GM21528 (cell line): ENCODE measurements around the gene NCS1.
A peak's percentile ranks its signal among the peaks of the same experiment; 100 is the strongest.

Experiments used
- ATAC-seq: cut with Tn5 transposase; IDR thresholded peaks from one replicate; pipeline ENCODE4 v1.9.1; 2021; ENCODE audit warnings: mild to moderate bottlenecking, moderate library complexity; ENCODE audit not compliant: unreplicated experiment, low FRiP score

Gene NCS1

DNA sequence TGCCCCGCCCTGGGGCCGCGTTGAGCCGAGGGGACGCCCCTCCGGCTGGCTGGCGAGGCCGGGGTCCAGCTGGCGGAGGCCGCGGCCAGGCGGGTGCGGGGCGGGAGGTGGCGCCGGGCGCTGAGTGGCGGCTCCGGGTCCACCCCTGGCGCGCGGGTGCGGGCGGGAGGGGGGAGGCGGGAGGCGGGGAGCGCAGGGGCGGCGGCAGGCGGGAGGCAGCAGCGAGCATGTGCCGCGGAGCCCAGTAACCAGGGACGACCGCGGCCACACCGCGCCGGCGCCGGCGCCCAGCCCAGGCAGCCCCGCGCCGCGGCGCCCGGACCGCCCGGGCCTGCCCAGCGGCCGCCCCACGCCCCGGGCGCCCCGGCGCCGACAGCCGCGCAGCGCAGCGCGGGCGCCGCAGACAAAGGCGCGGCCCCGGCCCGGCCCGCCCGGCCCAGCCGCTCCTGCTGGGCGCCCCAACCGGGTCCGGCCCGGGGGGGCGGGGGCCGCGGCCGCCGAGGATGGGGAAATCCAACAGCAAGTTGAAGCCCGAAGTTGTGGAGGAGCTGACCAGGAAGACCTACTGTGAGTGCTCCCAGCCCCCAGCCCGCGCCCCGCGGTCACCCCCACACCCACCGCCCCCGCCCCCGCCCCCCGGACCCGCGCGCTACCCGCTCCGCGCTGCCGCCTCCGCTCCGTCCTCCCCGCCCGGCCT lies at the start of gene NCS1:
NCS1 (plus strand) TSS at position 244 of the 697 bp plus-strand sequence; CDS start at position 504, 260 bp downstream.
- ATAC-seq = no peak

GRCh38 chr9:130122456-130122855 lies 49.7 kb upstream of the NCS1 start:
- ATAC-seq = no peak

- no peak for ATAC-seq
Measured at GRCh38 chr9:130124085-130124860, 47.9 kb upstream of the NCS1 start.

GRCh38 chr9:130126721-130127433 lies 45.3 kb upstream of the NCS1 start:
- no peak for ATAC-seq

DNA sequence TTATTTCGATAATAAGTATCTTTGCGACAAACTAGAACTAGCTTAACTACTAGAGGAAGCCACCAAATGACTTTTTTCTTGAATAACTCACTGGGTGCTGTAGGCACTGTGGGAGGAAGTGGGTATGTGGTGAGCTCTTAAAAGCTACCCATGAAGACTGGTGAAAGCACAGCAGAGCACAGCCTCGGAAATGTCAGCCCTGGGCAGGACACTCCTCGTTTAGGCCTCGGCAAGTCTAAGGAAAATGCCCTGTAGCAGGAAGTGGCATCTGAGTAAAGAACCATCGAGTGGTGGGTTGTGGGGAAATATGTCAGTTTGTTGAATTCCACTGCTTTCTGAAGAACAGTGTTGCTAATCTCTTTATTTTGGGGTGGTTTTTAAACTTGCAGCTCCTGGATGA lies 44.0 kb upstream of the NCS1 start:
- ATAC-seq = peak; percentile 63

DNA sequence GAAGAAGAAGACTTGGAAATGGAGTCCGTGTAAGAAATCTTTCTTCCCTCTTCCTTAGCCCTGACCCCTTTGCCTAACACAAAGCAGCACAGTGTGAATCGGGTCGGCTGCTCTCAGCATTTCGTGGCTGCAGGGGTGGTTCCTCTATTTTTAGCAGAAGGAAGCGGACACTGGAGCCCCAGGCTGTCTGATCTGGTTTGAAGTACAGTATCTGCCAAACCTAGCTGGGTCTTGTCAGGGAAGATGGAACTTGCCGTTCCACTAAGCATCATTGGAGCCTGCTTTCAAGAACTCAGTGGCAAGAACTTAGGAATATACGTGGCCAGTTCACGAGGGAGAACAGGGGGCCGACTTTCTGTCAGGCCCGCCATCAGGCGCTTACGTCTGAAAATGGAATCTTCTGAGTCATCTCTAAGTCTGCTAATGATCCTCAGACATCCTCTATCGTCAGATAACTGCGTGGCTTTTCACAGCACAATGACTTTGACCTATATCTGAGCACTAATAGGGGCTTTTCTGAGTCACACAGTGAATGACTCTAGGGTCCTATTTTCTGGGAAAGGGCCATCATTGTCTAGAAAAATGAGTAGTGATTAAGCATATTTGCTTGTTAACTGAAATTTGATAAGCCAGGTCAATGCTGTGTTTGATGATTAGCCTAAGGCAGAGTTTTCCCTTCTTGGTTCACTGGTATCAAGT lies 43.3 kb upstream of the NCS1 start:
- ATAC-seq = peak; percentile 63

DNA sequence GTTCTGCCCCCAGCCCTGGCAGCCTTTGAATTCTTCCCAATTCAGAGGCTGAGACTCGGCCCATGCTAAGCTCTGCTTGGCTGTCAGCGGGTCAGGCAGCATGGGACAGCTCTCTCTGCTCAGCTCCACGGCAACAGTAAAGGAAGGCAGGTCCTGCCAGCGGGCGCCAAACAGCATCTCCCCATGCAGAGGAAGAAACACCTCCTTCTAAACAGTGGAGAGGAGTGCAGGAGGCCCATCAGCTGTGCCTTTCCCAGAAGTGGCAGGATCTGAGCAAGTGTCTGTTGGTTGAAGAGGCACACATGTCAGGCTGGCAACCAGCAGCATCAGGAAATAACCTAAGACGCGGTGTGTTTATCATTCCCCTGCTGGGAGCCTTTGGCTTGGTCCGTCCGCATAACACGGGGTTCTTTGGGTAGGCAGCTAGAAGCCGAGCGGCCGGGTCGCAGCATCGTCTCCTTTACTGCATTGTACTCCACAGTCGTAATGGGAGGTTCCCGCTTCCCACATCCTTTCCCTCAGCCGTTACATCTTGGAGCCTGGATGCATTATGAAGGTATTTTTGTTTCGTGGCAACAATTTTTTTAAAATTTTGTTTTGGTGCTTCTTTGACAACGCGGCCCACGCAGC lies 42.7 kb upstream of the NCS1 start:
- ATAC-seq = no peak

GRCh38 chr9:130132746-130133145 lies 39.5 kb upstream of the NCS1 start:
- ATAC-seq = no peak

DNA sequence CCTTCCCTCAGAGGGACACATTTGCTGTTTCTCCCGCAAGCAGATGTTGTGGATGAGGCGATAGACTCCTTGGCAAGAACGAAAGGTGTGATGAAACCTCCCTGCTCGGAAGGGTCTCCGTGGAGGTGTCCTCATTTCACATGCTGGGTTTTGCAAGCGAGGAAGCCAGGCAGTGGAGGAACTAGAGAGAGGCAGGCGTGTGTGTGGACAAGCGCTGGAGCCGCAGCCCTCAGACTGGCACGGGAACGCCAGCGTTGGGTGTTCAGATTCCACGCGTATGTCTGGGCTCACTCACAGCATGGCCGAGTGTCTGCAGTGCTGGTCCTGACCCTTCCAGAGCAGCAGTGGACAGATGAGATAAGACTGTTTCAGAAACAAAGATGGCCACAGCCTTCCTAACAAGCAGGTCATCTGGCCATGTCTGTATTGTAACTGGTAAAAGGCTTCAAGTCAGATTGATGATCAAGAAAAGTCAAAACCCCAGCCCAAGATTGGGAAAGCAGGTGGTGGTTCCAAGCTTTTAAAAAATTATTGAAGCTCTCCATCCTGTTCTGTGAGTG lies 35.0 kb upstream of the NCS1 start:
- no peak for ATAC-seq

GRCh38 chr9:130137641-130138081 lies 34.5 kb upstream of the NCS1 start:
- ATAC-seq = no peak

- ATAC-seq = no peak
Measured at GRCh38 chr9:130138171-130138653, 34.0 kb upstream of the NCS1 start.

GRCh38 chr9:130138791-130139190 lies 33.4 kb upstream of the NCS1 start:
- no peak for ATAC-seq

- ATAC-seq = no peak
Measured at GRCh38 chr9:130139251-130139650, 33.0 kb upstream of the NCS1 start.

DNA sequence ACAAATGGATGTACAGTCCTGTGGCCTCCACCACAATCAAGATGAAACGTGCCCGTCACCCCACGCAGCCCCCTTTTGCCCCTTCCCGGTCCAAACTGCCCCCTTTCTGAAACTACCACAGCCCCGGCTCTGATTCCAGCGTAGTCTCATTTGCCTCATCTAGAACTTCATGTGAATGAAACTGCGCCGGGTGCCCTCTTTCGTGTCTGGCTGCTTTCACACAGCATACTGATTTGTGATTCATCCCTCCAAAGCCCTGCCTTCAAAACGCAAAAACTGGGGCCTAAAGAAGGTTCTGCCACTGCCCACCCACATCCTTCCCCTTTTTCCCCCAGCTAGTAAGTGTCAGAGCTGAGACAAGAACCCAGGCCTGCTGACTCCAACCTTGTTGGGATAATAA lies 31.5 kb upstream of the NCS1 start:
- ATAC-seq = no peak

- ATAC-seq = no peak
Measured at GRCh38 chr9:130142056-130142455, 30.1 kb upstream of the NCS1 start.

- no peak for ATAC-seq
Measured at GRCh38 chr9:130142641-130143040, 29.6 kb upstream of the NCS1 start.

GRCh38 chr9:130143279-130143893 lies 28.8 kb upstream of the NCS1 start:
- no peak for ATAC-seq

DNA sequence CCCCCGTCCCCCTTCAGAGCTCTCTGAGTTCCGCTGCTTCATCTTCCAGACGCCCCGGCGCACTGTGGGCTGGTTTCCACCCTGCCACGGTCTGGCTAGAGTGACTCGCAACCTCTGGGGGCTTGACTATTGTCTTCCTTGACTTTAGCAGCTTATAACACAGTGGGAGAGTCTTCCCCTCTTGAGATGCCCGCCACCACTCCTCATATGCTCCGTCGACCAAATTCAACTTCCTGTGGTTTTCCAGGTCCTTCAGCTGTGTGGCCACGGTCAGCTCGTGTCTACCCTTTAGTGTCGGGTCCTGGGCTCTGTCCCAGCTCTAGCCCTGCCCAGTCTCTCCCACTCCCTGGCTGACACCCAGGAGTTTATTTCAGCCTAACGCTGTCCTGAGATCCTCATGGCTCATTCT lies 28.2 kb upstream of the NCS1 start:
- ATAC-seq = no peak

- no peak for ATAC-seq
Measured at GRCh38 chr9:130144703-130145102, 27.5 kb upstream of the NCS1 start.
